Breast epithelium (tissue), 4 donors: ENCODE results near the gene SPTA1. TPM values are rescaled to one million over a fixed set of nuclear protein-coding genes. Genes with fewer than 3 reads are reported as not detected.
A peak's percentile ranks its signal among the peaks of the same experiment; 100 is the strongest.

Source experiments
- DNase-seq, 2 donors: peaks; one replicate each; pipeline ENCODE4 v3.0.0-alpha.2; 2019; ENCODE audit warnings: low spot score in 2 of 2
- H3K27ac ChIP-seq, 2 donors: fragments of 200-600 bp; sonication (generic) in 1 of 2; one replicate each; pipeline ENCODE4 v1.5.1; 2016 to 2019; ENCODE audit warnings: mild to moderate bottlenecking in 1 of 2
- H3K27me3 ChIP-seq, 2 donors: fragments of 200-600 bp; sonication (generic) in 1 of 2; one replicate each; pipeline versions ENCODE4 v1.5.1 to v1.6.0; 2017 to 2019; ENCODE audit warnings: control low read depth in 1 of 2, mild to moderate bottlenecking in 1 of 2
- H3K36me3 ChIP-seq: fragments of 200-600 bp; one replicate; pipeline ENCODE4 v1.5.1; 2019
- H3K4me1 ChIP-seq, 2 donors: fragments of 200-600 bp; sonication (generic); one replicate each; pipeline ENCODE4 v1.5.1; 2016 to 2019; ENCODE audit warnings: control low read depth in 1 of 2
- H3K4me3 ChIP-seq, 3 donors: fragments of 200-600 bp; sonication (generic); 1 replicate in 2 of 3; 2 replicates in 1 of 3; pipeline ENCODE4 v1.5.1; 2016 to 2019; ENCODE audit warnings: mild to moderate bottlenecking in 3 of 3, moderate library complexity in 2 of 3
- H3K9me3 ChIP-seq, 2 donors: fragments of 200-600 bp; sonication (generic) in 1 of 2; one replicate each; pipeline ENCODE4 v1.5.1; 2016 to 2019; ENCODE audit warnings: control low read depth in 1 of 2
- POLR2A ChIP-seq: fragments of 450-650 bp; IDR thresholded peaks from one replicate; pipeline ENCODE4 v1.6.1; 2016; ENCODE audit warnings: antibody characterized with exemption, mild to moderate bottlenecking, moderate library complexity
- POLR2AphosphoS5 ChIP-seq, 3 donors: sonication (generic); formaldehyde crosslinking; IDR thresholded peaks; one replicate each; pipeline ENCODE4 v1.6.1; 2017; ENCODE audit warnings: antibody characterized with exemption in 3 of 3
- intact Hi-C: fragments of 100-400 bp; cut with DNase I; formaldehyde crosslinking; loops from one replicate; pipeline ENCODE4 v1.15.1; 2023; ENCODE audit warnings: low total_unique reads
- total RNA-seq, 3 donors: library from RNA; depleted of rRNA; stranded (reverse); fragments of >200 nt; gene quantifications; one replicate each; pipeline ENCODE4 v1.1.0, GENCODE V29; 2016
- TF ChIP-seq, protein P1 (sequence below), 3 donors: fragments of 450-650 bp; IDR thresholded peaks; one replicate each; pipeline ENCODE4 v1.5.1; 2016 to 2017; ENCODE audit warnings: antibody characterized with exemption in 3 of 3, mild to moderate bottlenecking in 3 of 3, moderate library complexity in 3 of 3

SPTA1 gene
- total RNA-seq, 3 donors from 2014 or later: under 0.01 to 0.33 (median 0.15) TPM

DNA sequence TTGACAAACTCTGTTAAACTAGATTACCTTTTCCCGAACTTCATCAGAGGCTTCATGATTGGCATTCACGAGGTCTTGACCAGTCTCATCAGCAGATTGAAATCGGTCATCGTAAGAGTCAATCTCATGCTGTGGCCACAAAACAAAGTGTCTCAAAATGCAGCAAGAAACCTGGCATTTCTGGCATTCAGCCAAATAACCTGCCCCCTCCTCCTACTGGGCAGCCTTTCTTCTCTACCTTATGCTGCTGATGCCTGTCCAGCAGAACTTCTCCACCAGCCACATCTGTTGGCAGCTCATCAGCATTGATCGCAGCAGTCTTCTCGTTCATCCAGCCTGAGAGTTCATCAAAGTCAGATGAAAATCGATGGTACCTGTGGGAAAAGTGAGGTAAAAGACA, 12.2 kb downstream of the SPTA1 start:
- no peaks in the 10 kb centered on the region for H3K36me3 ChIP-seq
- H3K27ac ChIP-seq: no peak overlapping the region
- no peak for TF ChIP-seq POLR2AphosphoS5 (IDR thresholded peaks at IDR 0.05)
- TF ChIP-seq, protein P1, sequence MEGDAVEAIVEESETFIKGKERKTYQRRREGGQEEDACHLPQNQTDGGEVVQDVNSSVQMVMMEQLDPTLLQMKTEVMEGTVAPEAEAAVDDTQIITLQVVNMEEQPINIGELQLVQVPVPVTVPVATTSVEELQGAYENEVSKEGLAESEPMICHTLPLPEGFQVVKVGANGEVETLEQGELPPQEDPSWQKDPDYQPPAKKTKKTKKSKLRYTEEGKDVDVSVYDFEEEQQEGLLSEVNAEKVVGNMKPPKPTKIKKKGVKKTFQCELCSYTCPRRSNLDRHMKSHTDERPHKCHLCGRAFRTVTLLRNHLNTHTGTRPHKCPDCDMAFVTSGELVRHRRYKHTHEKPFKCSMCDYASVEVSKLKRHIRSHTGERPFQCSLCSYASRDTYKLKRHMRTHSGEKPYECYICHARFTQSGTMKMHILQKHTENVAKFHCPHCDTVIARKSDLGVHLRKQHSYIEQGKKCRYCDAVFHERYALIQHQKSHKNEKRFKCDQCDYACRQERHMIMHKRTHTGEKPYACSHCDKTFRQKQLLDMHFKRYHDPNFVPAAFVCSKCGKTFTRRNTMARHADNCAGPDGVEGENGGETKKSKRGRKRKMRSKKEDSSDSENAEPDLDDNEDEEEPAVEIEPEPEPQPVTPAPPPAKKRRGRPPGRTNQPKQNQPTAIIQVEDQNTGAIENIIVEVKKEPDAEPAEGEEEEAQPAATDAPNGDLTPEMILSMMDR (IDR thresholded peaks at IDR 0.05): no peak
- no peak for TF ChIP-seq POLR2A
- no peaks in the 10 kb centered on the region for H3K4me1 ChIP-seq
- H3K4me3 ChIP-seq: no peak overlapping the region
- intact Hi-C loops: no loop called here
- no peaks in the 10 kb centered on the region for H3K9me3 ChIP-seq
- DNase-seq: no peak
- no peaks in the 10 kb centered on the region for H3K27me3 ChIP-seq

DNA sequence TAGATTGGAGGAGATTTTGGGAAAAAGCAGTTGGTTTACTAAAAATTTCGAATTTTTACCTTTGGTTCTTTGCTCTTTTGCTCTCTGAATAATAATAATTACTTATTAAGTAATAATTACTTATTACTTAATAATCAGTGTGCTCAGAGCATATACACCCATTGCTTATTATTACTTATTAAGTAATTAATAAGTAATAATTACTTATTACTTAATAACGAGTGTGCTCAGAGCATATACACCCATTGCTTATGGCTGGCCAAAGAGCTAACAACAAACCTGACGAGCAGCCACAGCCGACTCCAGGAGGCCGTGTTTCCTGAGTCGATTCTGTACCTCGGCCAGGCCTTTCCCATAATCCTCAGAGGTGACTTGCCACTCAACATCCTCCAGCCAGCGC, 20.5 kb downstream of the SPTA1 start:
- TF ChIP-seq, protein P1 (IDR thresholded peaks at IDR 0.05): no peak
- TF ChIP-seq POLR2A (no peak), POLR2AphosphoS5 (IDR thresholded peaks at IDR 0.05) (no peak)
- intact Hi-C loops: no loop called here
- no peaks in the 10 kb centered on the region for H3K9me3 ChIP-seq
- no peak overlapping the region for H3K27ac ChIP-seq
- H3K27me3 ChIP-seq: no peaks in the 10 kb centered on the region
- no peak overlapping the region for H3K4me3 ChIP-seq
- no peaks in the 10 kb centered on the region for H3K36me3 ChIP-seq
- H3K4me1 ChIP-seq: no peaks in the 10 kb centered on the region
- DNase-seq: no peak

DNA sequence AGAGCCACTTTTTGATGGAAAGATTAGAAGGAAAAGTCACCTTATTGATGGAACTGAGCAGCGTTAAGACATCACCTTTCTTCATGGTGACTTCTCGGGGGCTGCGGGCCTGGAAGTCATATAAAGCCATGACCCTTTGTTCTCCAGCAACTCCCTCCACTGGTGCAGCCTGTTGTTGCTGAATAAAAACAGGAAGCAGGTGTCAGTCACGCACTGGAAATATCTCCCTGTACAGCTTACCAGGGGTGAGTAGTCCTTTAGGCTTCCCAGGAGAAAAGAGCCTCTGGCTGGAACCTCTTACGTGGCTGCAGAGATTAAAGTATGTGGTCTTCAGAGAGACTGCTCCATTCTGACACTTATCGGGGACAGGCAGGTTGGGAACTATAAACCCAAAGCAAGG, 31.9 kb downstream of the SPTA1 start:
- Histone ChIP-seq H3K27ac (no peak overlapping the region), H3K36me3 (no peaks in the 10 kb centered on the region), H3K4me1 (no peaks in the 10 kb centered on the region), H3K27me3 (no peaks in the 10 kb centered on the region), H3K4me3 (no peak overlapping the region), H3K9me3 (no peaks in the 10 kb centered on the region)
- no peak for DNase-seq
- intact Hi-C loops: no loop called here
- TF ChIP-seq POLR2AphosphoS5 (IDR thresholded peaks at IDR 0.05) (no peak), POLR2A (no peak)
- TF ChIP-seq, protein P1 (IDR thresholded peaks at IDR 0.05): no peak

DNA sequence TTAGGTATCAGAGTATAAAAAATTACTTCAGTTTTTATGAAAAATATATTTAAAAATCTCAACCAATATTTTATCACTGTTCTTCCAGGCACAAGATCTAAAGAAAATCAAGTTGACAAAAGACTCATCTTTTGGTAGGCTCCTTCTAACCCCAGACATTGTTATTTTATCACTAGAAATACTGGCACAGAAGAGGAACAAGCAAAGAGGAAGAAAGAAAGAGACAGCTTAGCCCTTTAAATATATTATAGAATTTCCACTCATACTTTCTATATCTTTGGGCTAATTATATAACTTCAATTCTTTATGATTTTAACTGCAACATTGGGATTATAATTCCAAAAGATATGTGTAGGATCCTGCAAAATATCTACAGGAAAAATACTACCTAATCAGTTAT, 32.4 kb downstream of the SPTA1 start:
- Histone ChIP-seq H3K36me3 (no peaks in the 10 kb centered on the region), H3K4me3 (no peak overlapping the region), H3K27ac (no peak overlapping the region), H3K4me1 (no peaks in the 10 kb centered on the region), H3K9me3 (no peaks in the 10 kb centered on the region), H3K27me3 (no peaks in the 10 kb centered on the region)
- TF ChIP-seq POLR2AphosphoS5 (IDR thresholded peaks at IDR 0.05) (no peak), POLR2A (no peak)
- TF ChIP-seq, protein P1 (IDR thresholded peaks at IDR 0.05): no peak
- no peak for DNase-seq
- intact Hi-C loops: no loop called here

DNA sequence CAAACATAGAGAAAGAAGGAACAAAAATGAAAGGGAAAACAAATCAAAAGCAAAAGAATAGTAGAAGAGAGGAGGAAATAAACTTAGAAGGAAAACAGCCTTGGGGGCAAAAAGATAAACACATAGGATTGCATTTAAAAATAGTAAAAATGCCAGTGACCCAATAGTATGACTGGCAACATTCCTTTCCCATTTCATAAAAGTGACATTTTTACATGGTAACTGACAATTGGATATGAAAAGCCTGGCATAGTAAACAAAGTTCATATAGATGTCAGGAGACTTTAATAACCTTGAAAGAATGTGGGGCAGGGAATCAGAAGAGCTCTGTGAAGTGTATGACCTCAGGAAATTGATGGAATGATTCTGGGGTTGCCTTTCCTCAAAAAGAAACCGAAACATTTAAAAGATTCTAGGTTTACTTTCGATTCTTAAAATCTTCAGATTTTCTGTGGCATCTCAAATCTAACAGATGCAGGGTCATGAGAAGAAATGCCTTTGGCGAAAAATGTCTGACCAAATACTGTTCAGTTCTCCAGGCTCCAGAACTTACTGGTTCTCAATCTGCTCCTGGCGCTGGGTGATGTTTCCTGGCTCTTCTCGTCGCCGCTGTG, 33.7 kb downstream of the SPTA1 start:
- no peak overlapping the region for H3K27ac ChIP-seq
- intact Hi-C loops: no loop called here
- no peaks in the 10 kb centered on the region for H3K27me3 ChIP-seq
- TF ChIP-seq POLR2AphosphoS5 (IDR thresholded peaks at IDR 0.05): no peak
- TF ChIP-seq, protein P1 (IDR thresholded peaks at IDR 0.05): no peak
- TF ChIP-seq POLR2A: no peak
- H3K4me3 ChIP-seq: peak overlapping the region in 2 of 3 donors; percentile 11 to 21
- H3K9me3 ChIP-seq: no peaks in the 10 kb centered on the region
- H3K4me1 ChIP-seq: no peaks in the 10 kb centered on the region
- DNase-seq: no peak
- H3K36me3 ChIP-seq: no peaks in the 10 kb centered on the region
